Measurements from ENCODE around the gene GLI1.

DNA sequence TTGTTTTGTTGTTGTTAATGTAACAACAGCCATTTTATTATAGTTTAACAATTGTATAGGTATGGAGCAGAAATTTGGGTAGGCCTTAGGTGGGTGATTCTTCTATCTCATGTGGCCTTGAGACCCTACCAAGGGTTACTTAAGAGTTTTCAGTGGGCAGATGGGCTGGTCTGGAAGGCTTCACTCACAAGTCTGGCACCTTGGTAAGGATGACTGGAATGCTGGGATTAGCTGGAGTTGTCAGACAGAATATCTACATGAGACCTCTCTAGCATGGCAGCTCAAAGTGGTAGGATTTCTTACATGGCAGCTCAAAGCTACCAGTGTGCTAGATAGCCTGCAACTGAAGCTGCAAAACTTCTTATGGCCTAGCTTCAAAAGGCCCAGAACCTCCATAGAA, 26.1 kb downstream of the GLI1 start:
- TF ChIP-seq CTCF (IDR thresholded peaks at IDR 0.05) (no peak), POLR2A (IDR thresholded peaks at IDR 0.05; ENCODE audit: low read depth) (no peak), POLR2AphosphoS5 (IDR thresholded peaks at IDR 0.05) (no peak)

Measured in esophagus muscularis mucosa (tissue), 3 donors.